Naive B cell (primary cell): ENCODE data around the gene PDE8A. TPM values are rescaled to one million over a fixed set of nuclear protein-coding genes. Genes with fewer than 3 reads are reported as not detected.
A peak's percentile ranks its signal among the peaks of the same experiment; 100 is the strongest.

Experiments
- ATAC-seq, 2 donors: fragments of 150-1000 bp; cut with Tn5 transposase; 2 replicates each; pipeline ENCODE4 v1.10.0; 2021; ENCODE audit warnings: low read depth in 2 of 2, mild to moderate bottlenecking in 2 of 2, moderate library complexity in 2 of 2
- DNase-seq: peaks from one replicate; pipeline ENCODE4 v3.0.0; 2022
- H3K27ac Mint-ChIP-seq, 6 donors: one replicate each; pipeline ENCODE4 v1.8.0; 2020 to 2022; ENCODE audit warnings: mild to moderate bottlenecking in 6 of 6, mixed read lengths in 6 of 6, moderate library complexity in 5 of 6, inconsistent platforms in 2 of 6
- H3K27me3 Mint-ChIP-seq, 3 donors: one replicate each; pipeline ENCODE4 v1.8.0; 2021 to 2022; ENCODE audit warnings: mixed read lengths in 3 of 3, mild to moderate bottlenecking in 1 of 3
- H3K36me3 Mint-ChIP-seq, 2 donors: one replicate each; pipeline ENCODE4 v1.8.0; 2020 to 2022; ENCODE audit warnings: mixed read lengths in 2 of 2, inconsistent platforms in 1 of 2, mild to moderate bottlenecking in 1 of 2
- H3K4me1 Mint-ChIP-seq, 3 donors: one replicate each; pipeline ENCODE4 v1.8.0; 2020 to 2022; ENCODE audit warnings: mixed read lengths in 3 of 3, inconsistent platforms in 1 of 3, mild to moderate bottlenecking in 1 of 3, moderate library complexity in 1 of 3
- H3K4me3 Mint-ChIP-seq, 8 donors: one replicate each; pipeline ENCODE4 v1.8.0; 2020 to 2022; ENCODE audit warnings: mild to moderate bottlenecking in 8 of 8, mixed read lengths in 8 of 8, moderate library complexity in 8 of 8, inconsistent platforms in 2 of 8
- H3K9me3 Mint-ChIP-seq, 7 donors: one replicate each; pipeline ENCODE4 v1.8.0; 2020 to 2022; ENCODE audit warnings: mixed read lengths in 7 of 7, mild to moderate bottlenecking in 5 of 7, inconsistent platforms in 2 of 7, moderate library complexity in 1 of 7
- polyA plus RNA-seq, 6 donors: library from polyadenylated mRNA; unstranded; fragments of 300-500 nt; fragmentation: Illumina TruSeq; gene quantifications; one replicate each; pipeline ENCODE4 v1.2.3, GENCODE V29; 2021; ENCODE audit warnings: low read depth in 6 of 6

PDE8A gene
- polyA plus RNA-seq, 6 donors from 2014 or later = 3.1 to 6.5 (median 4.0) TPM

GRCh38 chr15:84949845-84950569 lies 31.6 kb upstream of the PDE8A start:
- no peak for DNase-seq
- Mint-ChIP-seq H3K9me3 (no peaks in the 10 kb centered on the region), H3K27me3 (peaks cover 5 to 30% (median 7%) of the 10 kb centered on the region in 3 donors), H3K4me3 (peak overlapping the region in 1 of 8 donors; percentile 21), H3K27ac (no peak overlapping the region), H3K4me1 (no peaks in the 10 kb centered on the region), H3K36me3 (peaks cover 0 to 5% of the 10 kb centered on the region in 2 donors)
- no peak for ATAC-seq

GRCh38 chr15:84950570-84951111 lies 31.0 kb upstream of the PDE8A start:
- DNase-seq (no peak), ATAC-seq (no peak)
- Mint-ChIP-seq H3K27ac (peak overlapping the region in 1 of 6 donors; percentile 12), H3K9me3 (no peaks in the 10 kb centered on the region), H3K4me3 (no peak overlapping the region), H3K27me3 (peaks cover 5 to 30% (median 8%) of the 10 kb centered on the region in 3 donors), H3K4me1 (peaks cover 0 to 4% (median 4%) of the 10 kb centered on the region in 3 donors), H3K36me3 (peaks cover 0 to 5% of the 10 kb centered on the region in 2 donors)

DNA sequence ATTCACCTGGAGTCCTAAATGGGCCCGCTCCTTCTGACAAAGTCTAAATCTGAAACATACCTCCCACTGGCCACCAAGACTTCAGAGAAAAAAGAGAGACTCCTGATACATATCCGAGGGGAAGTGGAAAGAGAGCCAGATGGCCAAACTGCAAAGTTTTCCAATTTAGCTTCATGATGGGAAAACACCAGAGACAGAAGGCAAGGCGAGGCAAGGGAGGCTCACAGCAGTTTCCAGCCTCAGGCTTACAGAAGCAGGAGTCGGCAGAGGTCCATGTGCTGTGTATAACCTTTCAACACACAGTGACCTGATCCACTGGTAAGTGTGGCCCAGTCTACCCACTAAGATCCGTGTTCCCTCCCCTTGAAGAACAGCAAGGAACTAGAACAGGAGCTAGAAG lies 29.9 kb upstream of the PDE8A start:
- H3K27ac Mint-ChIP-seq = no peak overlapping the region
- no peaks in the 10 kb centered on the region for H3K9me3 Mint-ChIP-seq
- ATAC-seq (no peak), DNase-seq (no peak)
- peaks cover 9 to 40% (median 16%) of the 10 kb centered on the region in 3 donors for H3K27me3 Mint-ChIP-seq
- H3K4me3 Mint-ChIP-seq = no peak overlapping the region
- peaks cover 0 to 5% of the 10 kb centered on the region in 2 donors for H3K36me3 Mint-ChIP-seq
- peaks cover 7 to 11% (median 8%) of the 10 kb centered on the region in 3 donors for H3K4me1 Mint-ChIP-seq

DNA sequence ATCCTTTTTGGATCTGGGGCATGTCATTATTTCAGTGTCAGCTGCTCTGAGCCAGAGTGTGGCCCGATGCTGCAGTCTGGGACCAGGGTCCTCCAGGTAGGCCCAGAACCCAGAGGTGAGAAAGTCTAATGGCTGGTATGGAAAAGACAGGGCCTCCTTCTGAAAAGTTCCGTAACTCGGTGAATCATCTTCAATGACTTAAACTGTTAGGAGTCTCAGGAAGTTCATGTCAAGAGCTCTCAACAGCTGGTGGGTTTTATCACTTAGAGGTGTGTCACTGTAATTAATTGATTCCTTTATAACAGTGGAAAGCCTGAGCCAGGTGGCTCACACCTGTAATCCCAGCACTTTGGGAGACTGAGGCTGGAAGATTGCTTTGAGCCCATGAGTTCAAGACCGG lies 28.5 kb upstream of the PDE8A start:
- Mint-ChIP-seq H3K9me3 (no peaks in the 10 kb centered on the region), H3K4me3 (no peak overlapping the region), H3K36me3 (peaks cover 0 to 5% of the 10 kb centered on the region in 2 donors), H3K27me3 (peaks cover 9 to 39% (median 14%) of the 10 kb centered on the region in 3 donors), H3K4me1 (peaks cover 7 to 11% (median 8%) of the 10 kb centered on the region in 3 donors), H3K27ac (peak overlapping the region in 1 of 6 donors; percentile 53)
- no peak for ATAC-seq
- no peak for DNase-seq

- DNase-seq (no peak), ATAC-seq (no peak)
- H3K4me1 Mint-ChIP-seq = peaks cover 7 to 11% (median 8%) of the 10 kb centered on the region in 3 donors
- H3K4me3 Mint-ChIP-seq = no peak overlapping the region
- H3K36me3 Mint-ChIP-seq = peaks cover 0 to 5% of the 10 kb centered on the region in 2 donors
- no peak overlapping the region for H3K27ac Mint-ChIP-seq
- no peaks in the 10 kb centered on the region for H3K9me3 Mint-ChIP-seq
- peaks cover 9 to 39% (median 14%) of the 10 kb centered on the region in 3 donors for H3K27me3 Mint-ChIP-seq
Measured at GRCh38 chr15:84953726-84954125, 27.9 kb upstream of the PDE8A start.

- peak; percentile 59 to 70 for ATAC-seq
- peak overlapping the region in 1 of 6 donors; percentile 50 for H3K27ac Mint-ChIP-seq
- peaks cover 13 to 18% (median 15%) of the 10 kb centered on the region in 3 donors for H3K4me1 Mint-ChIP-seq
- peaks cover 10 to 26% (median 14%) of the 10 kb centered on the region in 3 donors for H3K27me3 Mint-ChIP-seq
- peak overlapping the region in 3 of 8 donors; percentile 7 to 58 (median 29) for H3K4me3 Mint-ChIP-seq
- DNase-seq = peak; percentile 26
- no peaks in the 10 kb centered on the region for H3K9me3 Mint-ChIP-seq
- H3K36me3 Mint-ChIP-seq = no peaks in the 10 kb centered on the region
Measured at GRCh38 chr15:84955089-84955848, 26.4 kb upstream of the PDE8A start.

DNA sequence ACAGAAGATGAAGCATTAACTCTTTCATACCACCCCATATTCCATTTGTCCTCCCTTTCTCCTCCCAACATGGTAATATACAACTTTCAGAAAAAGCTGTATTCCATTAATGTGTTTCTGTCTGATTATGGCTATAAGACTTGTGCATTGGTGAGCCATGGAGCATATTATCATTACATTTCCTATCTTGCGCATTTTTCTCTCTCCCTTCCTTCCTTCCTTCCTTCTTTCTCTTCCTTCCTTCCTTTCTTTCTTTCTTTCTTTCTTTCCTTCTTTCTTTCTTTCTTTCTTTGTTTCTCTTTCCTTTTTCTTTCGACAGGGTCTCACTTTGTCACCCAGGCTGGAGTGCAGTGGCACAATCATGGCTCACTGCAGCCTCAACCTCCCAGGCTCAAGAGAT lies 25.5 kb upstream of the PDE8A start:
- H3K9me3 Mint-ChIP-seq = no peaks in the 10 kb centered on the region
- H3K4me3 Mint-ChIP-seq = peak overlapping the region in 1 of 8 donors; percentile 52
- no peaks in the 10 kb centered on the region for H3K36me3 Mint-ChIP-seq
- H3K4me1 Mint-ChIP-seq = peaks cover 15 to 18% (median 16%) of the 10 kb centered on the region in 3 donors
- DNase-seq (no peak), ATAC-seq (no peak)
- H3K27me3 Mint-ChIP-seq = peaks cover 10 to 19% (median 14%) of the 10 kb centered on the region in 3 donors
- no peak overlapping the region for H3K27ac Mint-ChIP-seq

DNA sequence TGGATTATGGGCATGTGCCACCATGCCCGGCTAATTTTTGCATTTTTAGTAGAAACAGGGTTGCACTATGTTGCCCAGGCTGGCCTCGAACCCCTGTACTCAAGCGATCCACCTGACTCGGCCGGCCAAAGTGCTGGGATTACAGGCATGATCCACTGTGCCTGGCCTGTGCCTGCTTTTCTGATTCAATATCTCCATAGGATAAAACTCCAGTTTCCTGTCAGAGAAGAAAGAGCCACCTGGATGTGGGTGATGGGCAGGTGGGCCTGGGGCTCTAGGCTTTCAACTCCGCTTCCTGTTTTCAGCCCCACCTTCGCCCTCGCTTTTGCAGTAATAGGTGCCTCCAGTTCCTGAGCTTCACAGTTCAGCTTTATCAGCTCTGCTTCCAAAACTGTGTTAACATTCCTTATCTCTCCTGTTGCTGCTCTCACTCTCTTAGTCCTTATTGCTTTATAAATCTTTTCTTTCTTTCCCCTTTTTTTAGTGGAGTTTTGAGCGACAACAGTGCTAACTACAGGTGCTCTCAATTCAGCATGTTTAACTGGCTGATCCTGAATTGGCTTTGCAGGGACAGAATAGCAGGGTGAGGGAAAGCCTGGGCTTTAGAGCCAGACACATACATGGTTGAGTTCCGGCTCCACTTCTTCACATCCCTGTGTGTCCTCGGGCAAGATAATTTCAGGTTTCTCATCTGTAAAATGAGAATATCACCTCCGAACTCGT lies 21.1 kb upstream of the PDE8A start:
- H3K36me3 Mint-ChIP-seq = no peaks in the 10 kb centered on the region
- H3K27me3 Mint-ChIP-seq = peaks cover 10 to 29% (median 22%) of the 10 kb centered on the region in 3 donors
- peaks cover 0 to 2% (median 0%) of the 10 kb centered on the region in 7 donors for H3K9me3 Mint-ChIP-seq
- H3K4me3 Mint-ChIP-seq = no peak overlapping the region
- peaks cover 13 to 15% (median 15%) of the 10 kb centered on the region in 3 donors for H3K4me1 Mint-ChIP-seq
- H3K27ac Mint-ChIP-seq = no peak overlapping the region
- no peak for DNase-seq
- no peak for ATAC-seq

DNA sequence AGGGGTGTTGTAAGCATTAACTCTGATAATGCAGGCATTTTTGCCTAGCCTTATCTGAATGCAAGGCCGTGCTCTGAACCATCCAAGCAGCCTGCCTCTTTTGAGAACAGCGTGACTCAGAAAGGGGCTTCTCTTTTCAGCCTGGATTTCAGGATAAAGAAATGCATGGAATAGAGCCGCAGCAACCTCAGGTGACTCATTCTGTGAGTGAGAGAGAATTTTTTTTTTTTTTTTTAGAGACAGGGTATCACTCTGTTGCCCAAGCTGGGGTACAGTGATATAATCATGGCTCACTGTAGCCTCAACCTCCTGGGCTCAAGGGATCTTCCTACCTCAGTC lies 20.6 kb upstream of the PDE8A start:
- no peaks in the 10 kb centered on the region for H3K36me3 Mint-ChIP-seq
- ATAC-seq (no peak), DNase-seq (no peak)
- peaks cover 9 to 11% (median 10%) of the 10 kb centered on the region in 3 donors for H3K4me1 Mint-ChIP-seq
- no peak overlapping the region for H3K4me3 Mint-ChIP-seq
- H3K9me3 Mint-ChIP-seq = peaks cover 0 to 2% (median 0%) of the 10 kb centered on the region in 7 donors
- no peak overlapping the region for H3K27ac Mint-ChIP-seq
- peaks cover 7 to 24% (median 16%) of the 10 kb centered on the region in 3 donors for H3K27me3 Mint-ChIP-seq

DNA sequence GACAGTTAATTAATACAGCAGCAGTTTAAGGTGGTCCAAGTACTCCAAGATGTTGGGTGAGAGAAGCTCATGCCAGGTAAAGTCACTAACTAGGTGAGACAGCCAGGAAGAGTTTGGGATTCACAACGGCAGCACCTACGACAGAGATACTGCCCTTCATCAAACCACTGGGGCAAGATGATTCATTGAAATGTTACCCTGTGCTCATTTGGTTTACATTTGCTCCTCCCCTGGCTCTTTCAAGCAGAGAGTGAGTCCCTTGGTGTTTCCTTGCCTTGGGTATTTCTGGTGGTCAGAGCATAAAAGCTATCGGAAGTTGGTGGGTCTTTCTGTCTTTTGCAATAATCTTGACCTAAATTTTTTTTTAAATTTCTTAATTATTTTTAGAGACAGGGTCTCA lies 19.9 kb upstream of the PDE8A start:
- no peak for ATAC-seq
- Mint-ChIP-seq H3K27me3 (peaks cover 6 to 18% (median 13%) of the 10 kb centered on the region in 3 donors), H3K4me1 (peaks cover 7 to 9% (median 7%) of the 10 kb centered on the region in 3 donors), H3K9me3 (peaks cover 0 to 6% (median 4%) of the 10 kb centered on the region in 7 donors), H3K4me3 (no peak overlapping the region), H3K27ac (no peak overlapping the region), H3K36me3 (no peaks in the 10 kb centered on the region)
- no peak for DNase-seq

- H3K4me1 Mint-ChIP-seq = peaks cover 7 to 9% (median 7%) of the 10 kb centered on the region in 3 donors
- ATAC-seq (no peak), DNase-seq (no peak)
- peaks cover 6 to 9% (median 7%) of the 10 kb centered on the region in 3 donors for H3K27me3 Mint-ChIP-seq
- no peaks in the 10 kb centered on the region for H3K36me3 Mint-ChIP-seq
- no peak overlapping the region for H3K27ac Mint-ChIP-seq
- no peak overlapping the region for H3K4me3 Mint-ChIP-seq
- H3K9me3 Mint-ChIP-seq = peaks cover 0 to 6% (median 4%) of the 10 kb centered on the region in 7 donors
Measured at GRCh38 chr15:84962955-84963354, 18.7 kb upstream of the PDE8A start.

- Mint-ChIP-seq H3K4me3 (no peak overlapping the region), H3K27me3 (peaks cover 3 to 13% (median 9%) of the 10 kb centered on the region in 3 donors), H3K27ac (peak overlapping the region in 1 of 6 donors; percentile 23), H3K36me3 (no peaks in the 10 kb centered on the region), H3K4me1 (no peaks in the 10 kb centered on the region), H3K9me3 (peaks cover 0 to 6% (median 4%) of the 10 kb centered on the region in 7 donors)
- ATAC-seq = no peak
- DNase-seq = no peak
Measured at GRCh38 chr15:84967380-84967779, 14.3 kb upstream of the PDE8A start.

- DNase-seq (no peak), ATAC-seq (no peak)
- Mint-ChIP-seq H3K27me3 (peaks cover 3 to 13% (median 9%) of the 10 kb centered on the region in 3 donors), H3K4me1 (no peaks in the 10 kb centered on the region), H3K27ac (no peak overlapping the region), H3K4me3 (no peak overlapping the region), H3K36me3 (no peaks in the 10 kb centered on the region), H3K9me3 (peaks cover 0 to 6% (median 4%) of the 10 kb centered on the region in 7 donors)
Measured at GRCh38 chr15:84968301-84968700, 13.4 kb upstream of the PDE8A start.
